Stimulated activated CD4-positive, alpha-beta T cell treated with anti-CD3 and anti-CD28 coated beads, Interleukin-4, amount 100 ng/mL, for 48 hours (primary cell): Measurements from ENCODE around the gene MS4A6E.

Experiments
- DNase-seq, 2 donors: peaks; one replicate each; pipeline ENCODE4 v3.0.0-alpha.2; 2020; ENCODE audit warnings: low read depth in 2 of 2

Gene MS4A6E

GRCh38 chr11:60375316-60375715 is 48.3 kb downstream of the MS4A6E start:
- DNase-seq = no peak

DNA sequence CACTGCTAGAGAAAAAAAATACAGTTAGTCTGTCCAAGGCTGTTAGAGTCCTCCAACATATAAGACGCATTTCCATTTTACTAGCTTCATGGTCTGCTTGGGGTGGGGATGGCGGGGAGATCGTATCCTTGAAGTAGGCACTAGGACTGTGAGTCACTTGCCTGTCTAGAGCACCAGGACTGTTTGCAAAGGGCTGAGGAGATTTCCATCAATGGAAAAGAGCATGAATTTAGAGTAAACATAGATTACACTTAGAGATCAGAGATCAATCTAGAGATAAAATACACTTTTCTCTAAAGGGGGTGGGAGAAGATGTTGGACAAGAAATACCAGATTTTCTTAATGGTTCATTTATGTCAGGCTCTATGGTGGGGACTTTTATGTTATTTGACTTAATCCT is 49.5 kb downstream of the MS4A6E start:
- no peak for DNase-seq

- DNase-seq = no peak
Observed at GRCh38 chr11:60377401-60378136, 50.5 kb downstream of the MS4A6E start.

DNA sequence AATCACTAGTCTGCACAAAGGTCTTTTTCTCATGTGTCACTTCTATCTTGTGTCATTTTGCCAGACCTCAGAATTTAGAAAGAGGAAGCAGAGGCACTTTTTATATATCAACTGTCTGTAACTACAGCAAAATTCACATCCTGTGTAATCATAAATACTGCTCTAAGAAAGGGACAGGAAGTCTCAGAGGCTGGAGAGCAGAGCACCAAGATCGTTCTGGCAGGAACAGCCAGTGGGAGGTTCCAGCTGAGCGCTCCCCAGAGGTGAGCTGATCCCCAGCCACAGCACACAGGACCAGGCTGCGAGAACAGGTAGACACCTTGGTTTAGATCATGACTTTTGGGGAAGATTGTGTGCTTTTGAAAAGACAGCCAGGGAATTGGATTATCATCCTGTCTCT is 51.3 kb downstream of the MS4A6E start, which contains the start of gene MS4A7:
TSS of gene MS4A7 (plus strand) at position 179 of the 400 bp plus-strand sequence. CDS start 4,610 bp downstream, outside the sequence.
- DNase-seq = no peak

DNA sequence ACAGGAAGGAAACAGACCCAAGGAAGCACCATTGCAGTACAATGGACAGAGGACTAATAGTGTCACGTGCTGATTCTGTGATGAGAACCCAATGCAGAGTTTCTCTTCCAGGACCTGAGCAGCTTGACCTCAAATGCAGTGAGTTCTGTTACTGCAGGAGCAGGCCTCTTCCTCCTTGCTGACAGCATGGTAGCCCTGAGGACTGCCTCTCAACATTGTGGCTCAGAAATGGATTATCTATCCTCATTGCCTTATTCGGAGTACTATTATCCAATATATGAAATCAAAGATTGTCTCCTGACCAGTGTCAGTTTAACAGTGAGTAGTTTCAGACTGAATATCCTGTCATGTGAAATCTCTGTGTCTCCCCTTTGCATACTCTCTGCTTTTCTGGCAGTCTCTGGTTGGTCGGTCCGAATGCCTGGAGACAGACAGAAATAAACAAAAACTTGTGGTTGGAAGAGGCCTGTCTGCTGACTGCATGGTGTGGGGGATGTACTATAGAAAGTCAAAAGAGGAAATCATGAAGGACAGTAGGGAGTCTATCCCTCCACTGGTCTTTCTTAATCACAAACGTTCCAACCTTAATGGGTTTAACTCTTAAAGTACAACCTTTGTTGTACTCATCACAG is 62.3 kb downstream of the MS4A6E start:
- DNase-seq = no peak

DNA sequence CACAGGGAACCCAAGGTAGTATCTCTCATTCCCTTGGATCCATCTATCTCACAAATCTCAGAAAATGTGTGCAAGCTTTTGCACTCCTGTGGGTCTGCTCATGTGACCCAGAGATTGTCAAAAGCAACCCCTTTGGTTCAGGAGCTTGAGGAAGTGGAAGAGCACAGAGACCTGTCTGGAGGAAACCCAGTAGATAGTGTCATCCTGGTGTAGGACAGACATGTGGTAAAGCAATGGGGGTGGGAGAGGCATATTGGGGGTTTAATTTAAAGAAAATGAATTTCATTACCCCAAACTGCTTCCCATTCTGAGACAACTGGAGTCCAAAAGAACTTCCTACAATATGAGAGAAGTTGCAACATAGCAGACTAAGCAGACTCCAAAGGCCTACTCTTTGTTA is 63.4 kb downstream of the MS4A6E start:
- no peak for DNase-seq
